CD14-positive monocyte (primary cell): ENCODE data around the gene AK6. TPM values are rescaled to one million over a fixed set of nuclear protein-coding genes. Genes with fewer than 3 reads are reported as not detected.

ENCODE experiments used
- DNase-seq, 3 donors: peaks; one replicate each; pipeline ENCODE4 v3.0.0-alpha.2; 2011 to 2022
- H2AFZ ChIP-seq: 2 replicates; pipeline ENCODE4 v1.6.0; 2012; ENCODE audit warnings: mild to moderate bottlenecking, low read depth, low read length, inconsistent platforms; ENCODE audit not compliant: insufficient read depth, poor library complexity, severe bottlenecking
- H3K27ac ChIP-seq, 2 donors: 1 replicate in 1 of 2; 2 replicates in 1 of 2; pipeline ENCODE4 v1.5.1; 2012 to 2013; ENCODE audit warnings: low read length in 2 of 2, control low read depth in 1 of 2, inconsistent platforms in 1 of 2, low read depth in 1 of 2, mild to moderate bottlenecking in 1 of 2
- H3K27me3 ChIP-seq, 2 donors: one replicate each; pipeline versions ENCODE4 v1.6.0 to v1.6.1; 2011 to 2013; ENCODE audit warnings: low read length in 2 of 2; ENCODE audit not compliant: control insufficient read depth in 2 of 2, insufficient read depth in 2 of 2
- H3K36me3 ChIP-seq, 2 donors: replicated peaks in 1 of 2; 1 replicate in 1 of 2; 2 replicates in 1 of 2; pipeline versions ENCODE4 v1.5.1 to v1.6.1; 2012 to 2013; ENCODE audit warnings: low read length in 2 of 2, control low read depth in 1 of 2, inconsistent platforms in 1 of 2, mild to moderate bottlenecking in 1 of 2; ENCODE audit not compliant: insufficient read depth in 2 of 2, control insufficient read depth in 1 of 2
- H3K4me1 ChIP-seq, 2 donors: 1 replicate in 1 of 2; 2 replicates in 1 of 2; pipeline versions ENCODE4 v1.5.1 to v1.6.1; 2012 to 2013; ENCODE audit warnings: low read length in 2 of 2, control low read depth in 1 of 2, inconsistent platforms in 1 of 2, mild to moderate bottlenecking in 1 of 2, moderate library complexity in 1 of 2; ENCODE audit not compliant: insufficient read depth in 2 of 2, control insufficient read depth in 1 of 2
- H3K4me2 ChIP-seq: replicated peaks from 2 replicates; pipeline ENCODE3; 2012; ENCODE audit warnings: low read length, moderate library complexity, mild to moderate bottlenecking; ENCODE audit not compliant: poor library complexity, severe bottlenecking; ENCODE audit errors: extremely low read depth
- H3K4me3 ChIP-seq, 3 experiments: fragments of 200-600 bp in 1 of 3; sonication (generic) in 1 of 3; replicated peaks in 1 of 3; 1 replicate in 2 of 3; 2 replicates in 1 of 3; pipeline ENCODE4 v1.5.1; 2011 to 2013; ENCODE audit warnings: low read length in 3 of 3, mild to moderate bottlenecking in 3 of 3, control low read depth in 2 of 3, low read depth in 2 of 3, inconsistent platforms in 1 of 3, moderate library complexity in 1 of 3
- H3K79me2 ChIP-seq: 2 replicates; pipeline ENCODE4 v1.6.0; 2012; ENCODE audit warnings: mild to moderate bottlenecking, control low read depth, inconsistent platforms, low read length, moderate library complexity; ENCODE audit not compliant: insufficient read depth
- H3K9ac ChIP-seq: 2 replicates; pipeline ENCODE4 v1.6.0; 2017; ENCODE audit warnings: low read length, mild to moderate bottlenecking; ENCODE audit not compliant: insufficient read depth, poor library complexity, severe bottlenecking
- H3K9me3 ChIP-seq, 2 donors: replicated peaks in 1 of 2; 1 replicate in 1 of 2; 2 replicates in 1 of 2; pipeline versions ENCODE4 v1.5.1 to v1.6.1; 2012 to 2013; ENCODE audit warnings: low read length in 2 of 2, control low read depth in 1 of 2; ENCODE audit not compliant: control insufficient read depth in 1 of 2, insufficient read depth in 1 of 2
- H4K20me1 ChIP-seq: 2 replicates; pipeline ENCODE4 v1.6.0; 2012; ENCODE audit warnings: mild to moderate bottlenecking, low read length, control low read depth, moderate library complexity; ENCODE audit not compliant: insufficient read depth
- H3K27ac Mint-ChIP-seq, 7 donors: one replicate each; pipeline ENCODE4 v1.8.0; 2020; ENCODE audit warnings: mild to moderate bottlenecking in 7 of 7, mixed read lengths in 7 of 7, moderate library complexity in 6 of 7, inconsistent platforms in 2 of 7
- H3K27me3 Mint-ChIP-seq, 3 donors: one replicate each; pipeline ENCODE4 v1.8.0; 2021 to 2022; ENCODE audit warnings: low read depth in 3 of 3, mild to moderate bottlenecking in 3 of 3, mixed read lengths in 3 of 3, moderate library complexity in 3 of 3, inconsistent platforms in 1 of 3
- H3K36me3 Mint-ChIP-seq, 2 donors: one replicate each; pipeline ENCODE4 v1.8.0; 2020; ENCODE audit warnings: mixed read lengths in 2 of 2, inconsistent platforms in 1 of 2, mild to moderate bottlenecking in 1 of 2
- H3K4me1 Mint-ChIP-seq: one replicate; pipeline ENCODE4 v1.8.0; 2020; ENCODE audit warnings: mild to moderate bottlenecking, mixed read lengths
- H3K4me3 Mint-ChIP-seq, 2 donors: one replicate each; pipeline ENCODE4 v1.8.0; 2020; ENCODE audit warnings: mild to moderate bottlenecking in 2 of 2, mixed read lengths in 2 of 2, moderate library complexity in 1 of 2
- H3K9me3 Mint-ChIP-seq, 7 donors: one replicate each; pipeline ENCODE4 v1.8.0; 2020 to 2022; ENCODE audit warnings: mixed read lengths in 7 of 7, mild to moderate bottlenecking in 6 of 7, moderate library complexity in 6 of 7, inconsistent platforms in 2 of 7
- CTCF ChIP-seq: fragments of 200-600 bp; IDR thresholded peaks from one replicate; pipeline ENCODE4 v1.8.0; 2022; ENCODE audit warnings: antibody characterized with exemption, mild to moderate bottlenecking
- WGBS: methylation state at CpG from one replicate; pipeline ENCODE4 v1.1.5; 2013; ENCODE audit warnings: missing lambda C conversion rate; ENCODE audit not compliant: insufficient coverage; 5-methylcytosine and 5-hydroxymethylcytosine counted together
- intact Hi-C, 2 donors: fragments of 100-400 bp; cut with micrococcal nuclease; formaldehyde crosslinking; loops; one replicate each; pipeline versions ENCODE4 v1.15.0 to v1.15.1; 2023
- polyA plus RNA-seq, 3 donors: library from polyadenylated mRNA; depleted of rRNA in 1 of 3; unstranded in 2 of 3; stranded (reverse) in 1 of 3; fragments of 300-500 nt in 2 of 3; fragments of >200 nt in 1 of 3; fragmentation: Illumina TruSeq in 2 of 3; gene quantifications; 1 replicate in 2 of 3; 2 replicates in 1 of 3; pipeline ENCODE4 v1.2.3, GENCODE V29; 2012 to 2021

AK6 gene
- polyA plus RNA-seq, 3 donors: 7.6 to 50.3 (median 30.6) TPM

- H3K9me3 Mint-ChIP-seq: no peaks in the 10 kb centered on the region
Measured at GRCh38 chr5:69368458-69369339, 621 bp downstream of the AK6 start.

More at GRCh38 chr5:69368458-69369339, 621 bp downstream of the AK6 start:
- H2AFZ ChIP-seq: peak overlapping the region; percentile 100
- Mint-ChIP-seq H3K4me3 (peak overlapping the region; percentile 96 to 97), H3K27me3 (no peaks in the 10 kb centered on the region), H3K4me1 (peaks cover 23% of the 10 kb centered on the region), H3K36me3 (peaks cover 25 to 31% of the 10 kb centered on the region in 2 donors), H3K27ac (peak overlapping the region; percentile 83 to 98 (median 96))
- H3K9ac ChIP-seq: peak overlapping the region; percentile 98
- WGBS: under 1% methylated on average over 29 of the region's 39 CpGs
- H3K27me3 ChIP-seq: no peaks in the 10 kb centered on the region
- TF ChIP-seq CTCF: no peak
- intact Hi-C loops: loop anchor here (5.0 to 10.0 kb wide), 3 partner anchors 134 to 276 kb away; partner anchors contain the start of genes SLC30A5 (in 2 of the 2) and CDK7 (in 1 of the 2)
- peaks cover 18 to 26% of the 10 kb centered on the region in 2 donors for H3K4me1 ChIP-seq
- H3K4me2 ChIP-seq: peak overlapping the region; percentile 98
- H3K9me3 ChIP-seq: no peaks in the 10 kb centered on the region
- H3K79me2 ChIP-seq: peaks cover 86% of the 10 kb centered on the region
- peak overlapping the region; percentile 77 to 97 (median 86) for H3K4me3 ChIP-seq
- H3K27ac ChIP-seq: peak overlapping the region; percentile 56 to 99
- peaks cover 27 to 37% of the 10 kb centered on the region in 2 donors for H3K36me3 ChIP-seq
- H4K20me1 ChIP-seq: peaks cover 19% of the 10 kb centered on the region
- DNase-seq: no peak
